ENCODE results near the gene MLST8.

DNA sequence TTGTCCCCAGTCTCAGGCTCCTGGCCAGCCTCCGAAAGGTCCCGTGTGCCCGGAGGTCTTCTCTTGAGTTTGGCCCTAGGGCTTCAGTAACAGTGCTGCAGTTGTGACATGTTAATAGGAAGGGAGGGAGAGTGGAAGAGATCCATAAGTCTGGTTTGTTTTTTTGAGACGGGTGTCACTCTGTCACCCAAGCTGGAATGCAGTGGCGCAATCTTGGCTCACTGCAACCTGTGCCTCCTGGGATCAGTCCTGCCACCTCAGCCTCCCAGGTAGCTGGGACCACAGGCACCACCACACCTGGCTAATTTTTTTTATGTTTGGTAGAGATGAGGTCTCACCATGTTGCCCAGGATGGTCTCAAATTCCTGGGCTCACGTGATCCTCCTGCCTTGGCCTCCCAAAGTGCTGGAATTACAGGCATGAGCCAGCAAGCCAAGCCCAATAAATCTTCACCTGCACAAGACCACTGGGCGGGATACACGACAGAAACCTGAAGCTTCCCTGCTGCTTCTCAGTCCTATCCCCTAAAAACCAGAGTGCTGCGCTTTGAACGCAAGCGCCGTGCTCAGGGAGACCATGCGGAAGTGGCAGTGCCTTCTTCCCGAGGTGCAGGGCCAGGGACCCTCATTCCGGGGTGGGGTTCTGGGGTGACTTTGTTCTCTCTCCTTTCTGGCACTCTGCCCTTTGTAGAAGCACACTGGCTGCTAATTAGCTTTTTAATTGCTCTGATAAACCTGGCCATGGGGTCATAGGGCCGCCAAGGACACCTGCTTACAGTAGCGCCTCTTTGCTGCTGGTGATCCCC, 38.8 kb upstream of the MLST8 start:
- TF ChIP-seq, protein P1, sequence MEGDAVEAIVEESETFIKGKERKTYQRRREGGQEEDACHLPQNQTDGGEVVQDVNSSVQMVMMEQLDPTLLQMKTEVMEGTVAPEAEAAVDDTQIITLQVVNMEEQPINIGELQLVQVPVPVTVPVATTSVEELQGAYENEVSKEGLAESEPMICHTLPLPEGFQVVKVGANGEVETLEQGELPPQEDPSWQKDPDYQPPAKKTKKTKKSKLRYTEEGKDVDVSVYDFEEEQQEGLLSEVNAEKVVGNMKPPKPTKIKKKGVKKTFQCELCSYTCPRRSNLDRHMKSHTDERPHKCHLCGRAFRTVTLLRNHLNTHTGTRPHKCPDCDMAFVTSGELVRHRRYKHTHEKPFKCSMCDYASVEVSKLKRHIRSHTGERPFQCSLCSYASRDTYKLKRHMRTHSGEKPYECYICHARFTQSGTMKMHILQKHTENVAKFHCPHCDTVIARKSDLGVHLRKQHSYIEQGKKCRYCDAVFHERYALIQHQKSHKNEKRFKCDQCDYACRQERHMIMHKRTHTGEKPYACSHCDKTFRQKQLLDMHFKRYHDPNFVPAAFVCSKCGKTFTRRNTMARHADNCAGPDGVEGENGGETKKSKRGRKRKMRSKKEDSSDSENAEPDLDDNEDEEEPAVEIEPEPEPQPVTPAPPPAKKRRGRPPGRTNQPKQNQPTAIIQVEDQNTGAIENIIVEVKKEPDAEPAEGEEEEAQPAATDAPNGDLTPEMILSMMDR (IDR thresholded peaks at IDR 0.05) = no peak
- no peak for TF ChIP-seq POLR2A (IDR thresholded peaks at IDR 0.05)

Data from uterus (tissue), 2 donors.